ENCODE measurements around the gene FOSL2.

The FOSL2 gene

GRCh38 chr2:28449488-28450395 is 57.1 kb downstream of the FOSL2 start:
- peak; percentile 76 to 85 for DNase-seq (ENCODE audit: low read depth in 2 of 2)

GRCh38 chr2:28450901-28451565 is 58.4 kb downstream of the FOSL2 start:
- DNase-seq (ENCODE audit: low read depth in 2 of 2), result no peak

- no peak for DNase-seq (ENCODE audit: low read depth in 2 of 2)
Observed at GRCh38 chr2:28451793-28452533, 59.3 kb downstream of the FOSL2 start.

DNA sequence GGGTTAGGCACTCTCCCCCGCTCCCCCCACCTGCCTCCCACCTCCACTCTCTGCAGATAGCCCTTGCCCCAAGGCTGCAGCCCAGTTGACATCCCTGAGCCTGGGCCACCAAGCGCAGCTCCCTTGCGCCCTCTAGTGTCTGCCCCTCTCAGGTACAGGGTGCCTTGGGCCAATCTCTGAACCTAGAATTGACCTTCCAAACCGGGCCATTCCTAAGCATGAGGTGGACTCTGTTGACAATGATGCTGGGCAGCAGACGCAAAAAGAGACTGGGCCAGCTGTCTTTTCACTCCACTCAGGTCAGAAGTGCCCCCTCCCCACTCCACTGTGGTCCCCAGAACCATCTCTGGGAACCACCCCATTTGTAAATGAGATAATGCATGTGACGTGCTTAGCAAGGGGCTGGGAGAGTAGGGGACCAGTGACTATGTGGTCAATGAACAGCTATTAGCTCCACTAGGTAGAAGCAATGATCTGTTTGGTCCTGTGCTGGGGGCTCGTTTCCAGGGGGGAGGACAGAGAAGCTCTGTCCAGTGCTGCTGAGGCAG is 60.0 kb downstream of the FOSL2 start:
- DNase-seq (ENCODE audit: low read depth in 2 of 2), result peak; percentile 70 to 84

GRCh38 chr2:28453396-28453795 is 60.7 kb downstream of the FOSL2 start:
- DNase-seq (ENCODE audit: low read depth in 2 of 2), result no peak

GRCh38 chr2:28454016-28454930 is 61.6 kb downstream of the FOSL2 start:
- DNase-seq (ENCODE audit: low read depth in 2 of 2), result no peak

- DNase-seq (ENCODE audit: low read depth in 2 of 2), result no peak
Observed at GRCh38 chr2:28457237-28457636, 64.6 kb downstream of the FOSL2 start.

- no peak for DNase-seq (ENCODE audit: low read depth in 2 of 2)
Observed at GRCh38 chr2:28461056-28461455, 68.4 kb downstream of the FOSL2 start.

DNA sequence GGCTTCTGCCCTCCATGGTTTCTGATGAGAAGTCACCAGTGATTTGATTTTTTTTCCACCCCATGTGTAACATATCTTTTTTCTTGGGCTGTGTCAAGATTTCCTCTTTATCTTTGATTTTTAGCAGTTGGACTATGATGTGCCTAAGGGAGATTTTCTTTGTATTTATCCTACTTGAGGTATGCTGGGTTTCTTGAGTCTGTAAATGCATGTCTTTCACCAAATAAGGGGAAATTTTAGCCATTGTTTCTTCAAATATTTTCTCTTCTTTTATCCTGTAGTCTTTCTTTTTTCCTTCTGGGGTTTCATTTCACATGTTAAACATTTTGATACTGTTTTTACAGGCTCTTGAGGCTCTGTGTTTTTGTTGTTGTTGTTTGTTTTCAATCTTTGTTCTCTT is 69.5 kb downstream of the FOSL2 start:
- DNase-seq (ENCODE audit: low read depth in 2 of 2), result no peak

GRCh38 chr2:28463211-28463816 is 70.7 kb downstream of the FOSL2 start:
- DNase-seq (ENCODE audit: low read depth in 2 of 2), result no peak

GRCh38 chr2:28463893-28464292 is 71.2 kb downstream of the FOSL2 start:
- no peak for DNase-seq (ENCODE audit: low read depth in 2 of 2)

DNA sequence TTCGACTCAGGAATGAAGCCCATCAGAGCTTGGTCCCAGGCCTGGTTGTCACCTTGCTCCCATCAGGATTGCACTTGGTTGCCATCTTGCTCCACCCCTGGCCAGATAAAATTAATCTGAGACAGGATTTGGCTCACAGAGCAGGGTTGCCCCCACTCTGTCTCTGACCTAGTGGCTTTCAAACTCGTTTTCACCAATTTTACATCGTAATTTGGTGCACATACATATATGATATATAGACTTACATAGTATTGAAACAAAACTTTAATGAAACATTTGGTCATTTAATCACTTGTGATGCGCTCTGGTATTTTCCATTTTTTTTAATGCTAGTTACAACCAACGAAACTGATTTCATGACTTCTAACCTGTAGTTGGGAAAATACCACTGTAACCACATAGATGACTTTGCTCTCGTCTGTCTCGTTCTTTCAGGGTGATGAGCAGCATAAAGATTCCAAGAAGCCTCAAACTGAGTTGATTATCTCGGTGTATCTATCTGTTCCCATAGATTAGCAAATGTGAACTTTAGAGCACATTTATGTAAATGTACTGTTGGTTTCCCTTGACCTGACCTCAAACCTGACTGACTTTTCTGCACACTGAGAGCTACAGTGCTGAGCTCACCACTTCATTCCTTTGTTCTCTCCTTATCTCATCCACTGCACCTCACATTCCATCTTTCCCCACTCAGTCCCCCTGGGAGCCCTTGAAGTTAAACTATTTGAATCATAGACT is 72.7 kb downstream of the FOSL2 start:
- no peak for DNase-seq (ENCODE audit: low read depth in 2 of 2)
